PFSK-1 (cell line): ENCODE measurements around the gene ABCC8.

Experiments
- POLR2AphosphoS5 ChIP-seq: IDR thresholded peaks from 2 replicates; pipeline ENCODE4 v1.6.1; 2012; ENCODE audit warnings: low read depth, mild to moderate bottlenecking, control low read depth, low read length, moderate library complexity
- TF ChIP-seq, protein P1 (sequence below), 2 experiments: IDR thresholded peaks; 2 replicates each; pipeline versions ENCODE4 v1.6.1 to v1.8.0; 2011 to 2012; ENCODE audit warnings: low read depth in 2 of 2, low read length in 2 of 2, control low read depth in 1 of 2, inconsistent platforms in 1 of 2, mild to moderate bottlenecking in 1 of 2, moderate library complexity in 1 of 2; ENCODE audit not compliant: insufficient read depth in 1 of 2

DNA sequence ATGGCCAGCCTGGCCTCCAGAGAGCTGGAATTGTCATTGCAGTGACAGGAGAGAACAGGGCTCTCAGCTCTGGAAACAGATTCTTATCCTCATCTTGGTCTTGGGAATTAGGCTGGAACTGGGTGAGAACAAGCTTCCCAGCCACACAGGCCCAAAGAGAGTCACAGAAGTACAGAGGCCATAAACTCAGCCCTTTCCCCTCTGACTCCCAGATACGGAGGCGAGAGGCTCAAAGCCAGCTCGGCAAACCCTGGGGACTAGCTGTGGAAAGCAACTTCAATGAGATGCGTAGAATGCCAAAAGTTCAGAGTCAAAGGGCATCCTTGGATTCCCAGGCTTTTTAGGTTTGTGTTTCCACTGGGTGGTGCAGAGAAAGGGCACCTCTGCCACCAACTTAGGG lies 14.3 kb upstream of the ABCC8 start:
- no peak for TF ChIP-seq POLR2AphosphoS5
- TF ChIP-seq, protein P1, sequence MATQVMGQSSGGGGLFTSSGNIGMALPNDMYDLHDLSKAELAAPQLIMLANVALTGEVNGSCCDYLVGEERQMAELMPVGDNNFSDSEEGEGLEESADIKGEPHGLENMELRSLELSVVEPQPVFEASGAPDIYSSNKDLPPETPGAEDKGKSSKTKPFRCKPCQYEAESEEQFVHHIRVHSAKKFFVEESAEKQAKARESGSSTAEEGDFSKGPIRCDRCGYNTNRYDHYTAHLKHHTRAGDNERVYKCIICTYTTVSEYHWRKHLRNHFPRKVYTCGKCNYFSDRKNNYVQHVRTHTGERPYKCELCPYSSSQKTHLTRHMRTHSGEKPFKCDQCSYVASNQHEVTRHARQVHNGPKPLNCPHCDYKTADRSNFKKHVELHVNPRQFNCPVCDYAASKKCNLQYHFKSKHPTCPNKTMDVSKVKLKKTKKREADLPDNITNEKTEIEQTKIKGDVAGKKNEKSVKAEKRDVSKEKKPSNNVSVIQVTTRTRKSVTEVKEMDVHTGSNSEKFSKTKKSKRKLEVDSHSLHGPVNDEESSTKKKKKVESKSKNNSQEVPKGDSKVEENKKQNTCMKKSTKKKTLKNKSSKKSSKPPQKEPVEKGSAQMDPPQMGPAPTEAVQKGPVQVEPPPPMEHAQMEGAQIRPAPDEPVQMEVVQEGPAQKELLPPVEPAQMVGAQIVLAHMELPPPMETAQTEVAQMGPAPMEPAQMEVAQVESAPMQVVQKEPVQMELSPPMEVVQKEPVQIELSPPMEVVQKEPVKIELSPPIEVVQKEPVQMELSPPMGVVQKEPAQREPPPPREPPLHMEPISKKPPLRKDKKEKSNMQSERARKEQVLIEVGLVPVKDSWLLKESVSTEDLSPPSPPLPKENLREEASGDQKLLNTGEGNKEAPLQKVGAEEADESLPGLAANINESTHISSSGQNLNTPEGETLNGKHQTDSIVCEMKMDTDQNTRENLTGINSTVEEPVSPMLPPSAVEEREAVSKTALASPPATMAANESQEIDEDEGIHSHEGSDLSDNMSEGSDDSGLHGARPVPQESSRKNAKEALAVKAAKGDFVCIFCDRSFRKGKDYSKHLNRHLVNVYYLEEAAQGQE (IDR thresholded peaks at IDR 0.05; ENCODE audit: insufficient read depth in 1 of 2, low read depth in 2 of 2, low read length in 2 of 2) = no peak
